Measurements from ENCODE around the gene SLC38A11. TPM values are rescaled to one million over a fixed set of nuclear protein-coding genes. Genes with fewer than 3 reads are reported as not detected.
"Not testable (repeated sequence)": the region's sequence is repeated elsewhere in the genome, so short reads cannot be mapped to it uniquely, and the experiment has no call there.

SLC38A11 gene
- total RNA-seq, 2 experiments from 2014 or later: not detected

- no peak overlapping the region for H3K27ac Mint-ChIP-seq
- H3K36me3 Mint-ChIP-seq (ENCODE audit: low read depth): no peaks in the 10 kb centered on the region
- no peaks in the 10 kb centered on the region for H3K9me3 Mint-ChIP-seq (ENCODE audit: insufficient read depth)
- H3K4me3 Mint-ChIP-seq: no peak overlapping the region
- H3K27me3 Mint-ChIP-seq (ENCODE audit: low read depth): no peaks in the 10 kb centered on the region
- ChIA-PET CTCF (no interaction called here), POLR2A (no interaction called here)
- ATAC-seq: no peak
- no peak for DNase-seq
- H3K4me1 Mint-ChIP-seq (ENCODE audit: low read depth): no peaks in the 10 kb centered on the region
Observed at GRCh38 chr2:164881524-164881923, 73.8 kb downstream of the SLC38A11 start.

GRCh38 chr2:164879901-164880535, 75.3 kb downstream of the SLC38A11 start:
- ChIA-PET CTCF (no interaction called here), POLR2A (no interaction called here)
- ATAC-seq (no peak), DNase-seq (no peak)
- H3K27me3 Mint-ChIP-seq (ENCODE audit: low read depth): no peaks in the 10 kb centered on the region
- no peak overlapping the region for H3K27ac Mint-ChIP-seq
- no peak overlapping the region for H3K4me3 Mint-ChIP-seq
- no peaks in the 10 kb centered on the region for H3K4me1 Mint-ChIP-seq (ENCODE audit: low read depth)
- no peaks in the 10 kb centered on the region for H3K9me3 Mint-ChIP-seq (ENCODE audit: insufficient read depth)
- H3K36me3 Mint-ChIP-seq (ENCODE audit: low read depth): no peaks in the 10 kb centered on the region

GRCh38 chr2:164877927-164878326, 77.4 kb downstream of the SLC38A11 start:
- ChIA-PET CTCF (no interaction called here), POLR2A (no interaction called here)
- no peak overlapping the region for H3K27ac Mint-ChIP-seq
- H3K4me1 Mint-ChIP-seq (ENCODE audit: low read depth): no peaks in the 10 kb centered on the region
- no peaks in the 10 kb centered on the region for H3K9me3 Mint-ChIP-seq (ENCODE audit: insufficient read depth)
- no peak overlapping the region for H3K4me3 Mint-ChIP-seq
- H3K27me3 Mint-ChIP-seq (ENCODE audit: low read depth): no peaks in the 10 kb centered on the region
- no peaks in the 10 kb centered on the region for H3K36me3 Mint-ChIP-seq (ENCODE audit: low read depth)
- no peak for DNase-seq
- ATAC-seq: no peak

- Mint-ChIP-seq H3K9me3 (ENCODE audit: insufficient read depth) (no peaks in the 10 kb centered on the region), H3K36me3 (ENCODE audit: low read depth) (no peaks in the 10 kb centered on the region), H3K4me3 (no peak overlapping the region), H3K27ac (no peak overlapping the region), H3K27me3 (ENCODE audit: low read depth) (no peaks in the 10 kb centered on the region), H3K4me1 (ENCODE audit: low read depth) (no peaks in the 10 kb centered on the region)
- DNase-seq: no peak
- CTCF ChIA-PET: no interaction called here
- no peak for ATAC-seq
- POLR2A ChIA-PET: no interaction called here
Observed at GRCh38 chr2:164877169-164877568, 78.2 kb downstream of the SLC38A11 start.

- POLR2A ChIA-PET: no interaction called here
- DNase-seq (no peak), ATAC-seq (no peak)
- H3K27ac Mint-ChIP-seq: no peak overlapping the region
- H3K9me3 Mint-ChIP-seq (ENCODE audit: insufficient read depth): no peaks in the 10 kb centered on the region
- no peaks in the 10 kb centered on the region for H3K36me3 Mint-ChIP-seq (ENCODE audit: low read depth)
- H3K4me1 Mint-ChIP-seq (ENCODE audit: low read depth): no peaks in the 10 kb centered on the region
- CTCF ChIA-PET: no interaction called here
- H3K4me3 Mint-ChIP-seq: no peak overlapping the region
- H3K27me3 Mint-ChIP-seq (ENCODE audit: low read depth): no peaks in the 10 kb centered on the region
Observed at GRCh38 chr2:164875334-164876205, 79.8 kb downstream of the SLC38A11 start.

- CTCF ChIA-PET: no interaction called here
- no peaks in the 10 kb centered on the region for H3K27me3 Mint-ChIP-seq (ENCODE audit: low read depth)
Observed at GRCh38 chr2:164873210-164873908, 82.0 kb downstream of the SLC38A11 start.

GRCh38 chr2:164871404-164871803, 83.9 kb downstream of the SLC38A11 start:
- H3K9me3 Mint-ChIP-seq (ENCODE audit: insufficient read depth): no peaks in the 10 kb centered on the region
- H3K36me3 Mint-ChIP-seq (ENCODE audit: low read depth): no peaks in the 10 kb centered on the region
- ATAC-seq: no peak
- H3K4me3 Mint-ChIP-seq: no peak overlapping the region
- POLR2A ChIA-PET: no interaction called here
- CTCF ChIA-PET: no interaction called here
- H3K4me1 Mint-ChIP-seq (ENCODE audit: low read depth): no peaks in the 10 kb centered on the region
- no peak for DNase-seq
- no peaks in the 10 kb centered on the region for H3K27me3 Mint-ChIP-seq (ENCODE audit: low read depth)
- H3K27ac Mint-ChIP-seq: no peak overlapping the region

More at GRCh38 chr2:164873210-164873908, 82.0 kb downstream of the SLC38A11 start:
- no peaks in the 10 kb centered on the region for H3K9me3 Mint-ChIP-seq (ENCODE audit: insufficient read depth)
- DNase-seq (no peak), ATAC-seq (no peak)
- no peak overlapping the region for H3K27ac Mint-ChIP-seq
- POLR2A ChIA-PET: no interaction called here
- no peak overlapping the region for H3K4me3 Mint-ChIP-seq
- no peaks in the 10 kb centered on the region for H3K36me3 Mint-ChIP-seq (ENCODE audit: low read depth)
- H3K4me1 Mint-ChIP-seq (ENCODE audit: low read depth): no peaks in the 10 kb centered on the region

GRCh38 chr2:164869420-164869772, 85.9 kb downstream of the SLC38A11 start:
- CTCF ChIA-PET: interaction anchor here (1.1 kb wide), 1 partner anchor 19 kb away, joined by 3 read pairs; no protein-coding TSS in a partner anchor
- H3K27me3 Mint-ChIP-seq (ENCODE audit: low read depth): no peaks in the 10 kb centered on the region
- no peaks in the 10 kb centered on the region for H3K36me3 Mint-ChIP-seq (ENCODE audit: low read depth)
- POLR2A ChIA-PET: no interaction called here
- H3K4me1 Mint-ChIP-seq (ENCODE audit: low read depth): no peaks in the 10 kb centered on the region
- H3K4me3 Mint-ChIP-seq: no peak overlapping the region
- H3K9me3 Mint-ChIP-seq (ENCODE audit: insufficient read depth): no peaks in the 10 kb centered on the region
- no peak for DNase-seq
- H3K27ac Mint-ChIP-seq: no peak overlapping the region
- ATAC-seq: no peak

GRCh38 chr2:164868563-164869419, 86.5 kb downstream of the SLC38A11 start:
- no peaks in the 10 kb centered on the region for H3K4me1 Mint-ChIP-seq (ENCODE audit: low read depth)
- no peaks in the 10 kb centered on the region for H3K27me3 Mint-ChIP-seq (ENCODE audit: low read depth)
- DNase-seq (no peak), ATAC-seq (no peak)
- ChIA-PET CTCF (no interaction called here), POLR2A (no interaction called here)
- no peak overlapping the region for H3K27ac Mint-ChIP-seq
- H3K36me3 Mint-ChIP-seq (ENCODE audit: low read depth): no peaks in the 10 kb centered on the region
- no peak overlapping the region for H3K4me3 Mint-ChIP-seq
- H3K9me3 Mint-ChIP-seq (ENCODE audit: insufficient read depth): no peaks in the 10 kb centered on the region

- ATAC-seq (no peak), DNase-seq (no peak)
- ChIA-PET CTCF (no interaction called here), POLR2A (no interaction called here)
- Mint-ChIP-seq H3K27ac (no peak overlapping the region), H3K9me3 (ENCODE audit: insufficient read depth) (no peaks in the 10 kb centered on the region), H3K4me3 (no peak overlapping the region), H3K4me1 (ENCODE audit: low read depth) (no peaks in the 10 kb centered on the region), H3K27me3 (ENCODE audit: low read depth) (no peaks in the 10 kb centered on the region), H3K36me3 (ENCODE audit: low read depth) (no peaks in the 10 kb centered on the region)
Observed at GRCh38 chr2:164867779-164868397, 87.4 kb downstream of the SLC38A11 start.

GRCh38 chr2:164866381-164866780, 88.9 kb downstream of the SLC38A11 start:
- CTCF ChIA-PET; POLR2A ChIA-PET; H3K4me1 Mint-ChIP-seq (ENCODE audit: low read depth); H3K27ac Mint-ChIP-seq; ATAC-seq; H3K4me3 Mint-ChIP-seq; DNase-seq; H3K9me3 Mint-ChIP-seq (ENCODE audit: insufficient read depth); H3K27me3 Mint-ChIP-seq (ENCODE audit: low read depth); H3K36me3 Mint-ChIP-seq (ENCODE audit: low read depth): not testable (repeated sequence)
